DND-41 (cell line): ENCODE results near the gene GRID2.

ENCODE experiments used
- EZH2 ChIP-seq: IDR thresholded peaks from 3 replicates; pipeline ENCODE4 v1.6.1; 2012; ENCODE audit warnings: borderline replicate concordance, low read depth, mild to moderate bottlenecking, moderate library complexity, low read length, inconsistent platforms; ENCODE audit not compliant: severe bottlenecking
- TF ChIP-seq, protein P1 (sequence below): IDR thresholded peaks from 2 replicates; pipeline ENCODE4 v1.5.1; 2012; ENCODE audit warnings: borderline replicate concordance, low read length, moderate library complexity, mild to moderate bottlenecking; ENCODE audit not compliant: poor library complexity, severe bottlenecking; ENCODE audit errors: extremely low read depth

DNA sequence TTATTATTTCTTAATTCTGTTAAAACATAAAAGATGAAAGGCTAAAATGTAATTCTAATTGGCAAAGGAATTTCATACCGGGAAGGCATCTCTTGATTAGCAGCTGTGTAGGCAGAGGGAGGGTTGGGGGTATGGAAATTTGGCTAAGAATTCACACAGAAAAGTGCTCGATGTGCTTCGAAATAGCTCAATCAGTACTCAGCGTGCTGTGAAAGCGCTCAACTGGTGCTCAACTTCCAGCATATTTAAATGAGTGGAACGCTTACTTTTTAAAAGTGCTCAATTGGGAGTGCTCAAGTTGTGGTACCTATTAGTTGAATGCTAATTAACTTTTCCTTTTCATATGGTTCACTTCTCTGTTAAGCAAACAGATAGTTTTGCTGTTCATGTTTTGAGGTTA, 828.9 kb downstream of the GRID2 start:
- TF ChIP-seq EZH2, result no peak
- TF ChIP-seq, protein P1, sequence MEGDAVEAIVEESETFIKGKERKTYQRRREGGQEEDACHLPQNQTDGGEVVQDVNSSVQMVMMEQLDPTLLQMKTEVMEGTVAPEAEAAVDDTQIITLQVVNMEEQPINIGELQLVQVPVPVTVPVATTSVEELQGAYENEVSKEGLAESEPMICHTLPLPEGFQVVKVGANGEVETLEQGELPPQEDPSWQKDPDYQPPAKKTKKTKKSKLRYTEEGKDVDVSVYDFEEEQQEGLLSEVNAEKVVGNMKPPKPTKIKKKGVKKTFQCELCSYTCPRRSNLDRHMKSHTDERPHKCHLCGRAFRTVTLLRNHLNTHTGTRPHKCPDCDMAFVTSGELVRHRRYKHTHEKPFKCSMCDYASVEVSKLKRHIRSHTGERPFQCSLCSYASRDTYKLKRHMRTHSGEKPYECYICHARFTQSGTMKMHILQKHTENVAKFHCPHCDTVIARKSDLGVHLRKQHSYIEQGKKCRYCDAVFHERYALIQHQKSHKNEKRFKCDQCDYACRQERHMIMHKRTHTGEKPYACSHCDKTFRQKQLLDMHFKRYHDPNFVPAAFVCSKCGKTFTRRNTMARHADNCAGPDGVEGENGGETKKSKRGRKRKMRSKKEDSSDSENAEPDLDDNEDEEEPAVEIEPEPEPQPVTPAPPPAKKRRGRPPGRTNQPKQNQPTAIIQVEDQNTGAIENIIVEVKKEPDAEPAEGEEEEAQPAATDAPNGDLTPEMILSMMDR, result no peak
